HG02840 (cell line): ENCODE measurements around the gene DNASE1L3.
A peak's percentile ranks its signal among the peaks of the same experiment; 100 is the strongest.

Source experiments
- ATAC-seq: cut with Tn5 transposase; IDR thresholded peaks from one replicate; pipeline ENCODE4 v1.9.1; 2021; ENCODE audit warnings: mild to moderate bottlenecking, moderate library complexity, moderate number of reproducible peaks; ENCODE audit not compliant: unreplicated experiment, low FRiP score

DNASE1L3 gene

GRCh38 chr3:58180099-58180880, 30.5 kb downstream of the DNASE1L3 start:
- no peak for ATAC-seq

GRCh38 chr3:58179235-58180098, 31.3 kb downstream of the DNASE1L3 start:
- ATAC-seq = no peak

- ATAC-seq = no peak
Observed at GRCh38 chr3:58178528-58179234, 32.1 kb downstream of the DNASE1L3 start.

- ATAC-seq = peak; percentile 74
Observed at GRCh38 chr3:58177747-58178527, 32.8 kb downstream of the DNASE1L3 start.

GRCh38 chr3:58176827-58177489, 33.8 kb downstream of the DNASE1L3 start:
- no peak for ATAC-seq

GRCh38 chr3:58176185-58176530, 34.6 kb downstream of the DNASE1L3 start:
- no peak for ATAC-seq

GRCh38 chr3:58175437-58176184, 35.2 kb downstream of the DNASE1L3 start:
- no peak for ATAC-seq

GRCh38 chr3:58175187-58175436, 35.7 kb downstream of the DNASE1L3 start:
- no peak for ATAC-seq

GRCh38 chr3:58173669-58174398, 36.9 kb downstream of the DNASE1L3 start:
- ATAC-seq = no peak

GRCh38 chr3:58173029-58173668, 37.6 kb downstream of the DNASE1L3 start:
- no peak for ATAC-seq

GRCh38 chr3:58171126-58171525, 39.6 kb downstream of the DNASE1L3 start:
- no peak for ATAC-seq

GRCh38 chr3:58170376-58170775, 40.4 kb downstream of the DNASE1L3 start:
- no peak for ATAC-seq

- ATAC-seq = no peak
Observed at GRCh38 chr3:58169371-58169770, 41.4 kb downstream of the DNASE1L3 start.

- no peak for ATAC-seq
Observed at GRCh38 chr3:58168498-58168897, 42.3 kb downstream of the DNASE1L3 start.

GRCh38 chr3:58167431-58168351, 43.1 kb downstream of the DNASE1L3 start:
- ATAC-seq = no peak

GRCh38 chr3:58164906-58165821, 45.6 kb downstream of the DNASE1L3 start:
- ATAC-seq = no peak
